Activated T-cell treated with anti-CD3 and anti-CD28 coated beads, Interleukin-2, amount 50 U/mL, for 4 hours (primary cell): Measurements from ENCODE around the gene DCTD. TPM values are rescaled to one million over a fixed set of nuclear protein-coding genes. Genes with fewer than 3 reads are reported as not detected.

ENCODE experiments used
- ATAC-seq, 2 donors: fragments of 200-7000 bp; cut with Tn5 transposase; one replicate each; pipeline ENCODE4 v1.10.0; 2021
- DNase-seq: peaks from one replicate; pipeline ENCODE4 v3.0.0-alpha.2; 2020
- H3K27me3 Mint-ChIP-seq: one replicate; pipeline ENCODE4 v1.8.0; 2021; ENCODE audit warnings: low read depth, mixed read lengths
- H3K36me3 Mint-ChIP-seq: one replicate; pipeline ENCODE4 v1.8.0; 2022; ENCODE audit warnings: mixed read lengths; ENCODE audit not compliant: insufficient read depth
- H3K4me1 Mint-ChIP-seq: one replicate; pipeline ENCODE4 v1.8.0; 2021; ENCODE audit warnings: low read depth, mixed read lengths
- H3K4me3 Mint-ChIP-seq: one replicate; pipeline ENCODE4 v1.8.0; 2021; ENCODE audit warnings: mild to moderate bottlenecking, moderate library complexity, mixed read lengths
- H3K9me3 Mint-ChIP-seq: one replicate; pipeline ENCODE4 v1.8.0; 2021; ENCODE audit warnings: mixed read lengths
- total RNA-seq, 3 donors: library from RNA; stranded (reverse); gene quantifications; one replicate each; pipeline ENCODE4 v1.2.1, GENCODE V29; 2021

Gene DCTD
- total RNA-seq, result 100 to 1,000 TPM; 138 to 147 (median 145) TPM

- DNase-seq (peak; percentile 75), ATAC-seq (peak; percentile 78 to 81)
- peak within 1 kb of the TSS; percentile 87 for H3K4me3 Mint-ChIP-seq
- no peaks in the 10 kb centered on the region for H3K9me3 Mint-ChIP-seq
- H3K36me3 Mint-ChIP-seq, result peaks cover 18% of the 10 kb centered on the region
- H3K27me3 Mint-ChIP-seq, result no peaks in the 10 kb centered on the region
- peaks cover 48% of the 10 kb centered on the region for H3K4me1 Mint-ChIP-seq
Observed at GRCh38 chr4:182917182-182918043, at the start of gene DCTD. TSS of gene DCTD (minus strand) at chr4:182917386. CDS start at chr4:182915568, 1,818 bp downstream.

GRCh38 chr4:182960746-182961145 lies 43.6 kb upstream of the DCTD start:
- Mint-ChIP-seq H3K4me3 (no peak overlapping the region), H3K36me3 (no peaks in the 10 kb centered on the region), H3K4me1 (no peaks in the 10 kb centered on the region), H3K27me3 (peaks cover 12% of the 10 kb centered on the region), H3K9me3 (no peaks in the 10 kb centered on the region)
- DNase-seq (no peak), ATAC-seq (no peak)

- Mint-ChIP-seq H3K9me3 (no peaks in the 10 kb centered on the region), H3K4me1 (no peaks in the 10 kb centered on the region), H3K4me3 (no peak overlapping the region), H3K27me3 (peaks cover 9% of the 10 kb centered on the region), H3K36me3 (no peaks in the 10 kb centered on the region)
- DNase-seq (no peak), ATAC-seq (no peak)
Observed at GRCh38 chr4:182960228-182960627, 43.0 kb upstream of the DCTD start.

GRCh38 chr4:182955411-182955810 lies 38.2 kb upstream of the DCTD start:
- no peak for ATAC-seq
- Mint-ChIP-seq H3K36me3 (no peaks in the 10 kb centered on the region), H3K4me1 (no peaks in the 10 kb centered on the region), H3K4me3 (no peak overlapping the region), H3K9me3 (no peaks in the 10 kb centered on the region), H3K27me3 (peaks cover 3% of the 10 kb centered on the region)
- DNase-seq, result no peak

GRCh38 chr4:182944484-182945213 lies 27.5 kb upstream of the DCTD start:
- Mint-ChIP-seq H3K9me3 (no peaks in the 10 kb centered on the region), H3K4me3 (no peak overlapping the region), H3K4me1 (no peaks in the 10 kb centered on the region), H3K27me3 (peaks cover 15% of the 10 kb centered on the region), H3K36me3 (no peaks in the 10 kb centered on the region)
- DNase-seq, result no peak
- no peak for ATAC-seq

GRCh38 chr4:182939680-182940079 lies 22.5 kb upstream of the DCTD start:
- ATAC-seq (no peak), DNase-seq (no peak)
- peaks cover 9% of the 10 kb centered on the region for H3K27me3 Mint-ChIP-seq
- peaks cover 2% of the 10 kb centered on the region for H3K4me1 Mint-ChIP-seq
- H3K36me3 Mint-ChIP-seq, result no peaks in the 10 kb centered on the region
- no peak overlapping the region for H3K4me3 Mint-ChIP-seq
- H3K9me3 Mint-ChIP-seq, result no peaks in the 10 kb centered on the region

GRCh38 chr4:182938205-182938645 lies 21.0 kb upstream of the DCTD start:
- no peak overlapping the region for H3K4me3 Mint-ChIP-seq

GRCh38 chr4:182937268-182938204 lies 20.4 kb upstream of the DCTD start:
- Mint-ChIP-seq H3K4me3 (no peak overlapping the region), H3K27me3 (peaks cover 10% of the 10 kb centered on the region), H3K4me1 (peaks cover 2% of the 10 kb centered on the region), H3K9me3 (no peaks in the 10 kb centered on the region), H3K36me3 (no peaks in the 10 kb centered on the region)
- DNase-seq (no peak), ATAC-seq (peak in 1 of 2 donors; percentile 26)

More at GRCh38 chr4:182938205-182938645, 21.0 kb upstream of the DCTD start:
- H3K36me3 Mint-ChIP-seq, result no peaks in the 10 kb centered on the region
- ATAC-seq (peak; percentile 94 to 97), DNase-seq (peak; percentile 55)
- H3K9me3 Mint-ChIP-seq, result no peaks in the 10 kb centered on the region
- peaks cover 2% of the 10 kb centered on the region for H3K4me1 Mint-ChIP-seq
- H3K27me3 Mint-ChIP-seq, result peaks cover 14% of the 10 kb centered on the region

GRCh38 chr4:182932651-182933050 lies 15.5 kb upstream of the DCTD start:
- Mint-ChIP-seq H3K36me3 (no peaks in the 10 kb centered on the region), H3K4me1 (no peaks in the 10 kb centered on the region), H3K9me3 (no peaks in the 10 kb centered on the region), H3K4me3 (no peak overlapping the region), H3K27me3 (peaks cover 12% of the 10 kb centered on the region)
- ATAC-seq, result no peak
- DNase-seq, result no peak

- H3K4me3 Mint-ChIP-seq, result no peak overlapping the region
- peaks cover 11% of the 10 kb centered on the region for H3K27me3 Mint-ChIP-seq
- H3K9me3 Mint-ChIP-seq, result no peaks in the 10 kb centered on the region
- H3K36me3 Mint-ChIP-seq, result no peaks in the 10 kb centered on the region
- DNase-seq, result no peak
- H3K4me1 Mint-ChIP-seq, result no peaks in the 10 kb centered on the region
- no peak for ATAC-seq
Observed at GRCh38 chr4:182931691-182932345, 14.6 kb upstream of the DCTD start.

- peaks cover 10% of the 10 kb centered on the region for H3K27me3 Mint-ChIP-seq
- H3K4me3 Mint-ChIP-seq, result no peak overlapping the region
- no peaks in the 10 kb centered on the region for H3K4me1 Mint-ChIP-seq
- no peaks in the 10 kb centered on the region for H3K36me3 Mint-ChIP-seq
- no peaks in the 10 kb centered on the region for H3K9me3 Mint-ChIP-seq
- DNase-seq, result no peak
- no peak for ATAC-seq
Observed at GRCh38 chr4:182930889-182931288, 13.7 kb upstream of the DCTD start.

GRCh38 chr4:182929296-182929695 lies 12.1 kb upstream of the DCTD start:
- peaks cover 10% of the 10 kb centered on the region for H3K27me3 Mint-ChIP-seq
- no peaks in the 10 kb centered on the region for H3K9me3 Mint-ChIP-seq
- ATAC-seq, result no peak
- H3K4me3 Mint-ChIP-seq, result no peak overlapping the region
- no peaks in the 10 kb centered on the region for H3K4me1 Mint-ChIP-seq
- no peaks in the 10 kb centered on the region for H3K36me3 Mint-ChIP-seq
- no peak for DNase-seq

GRCh38 chr4:182928061-182928460 lies 10.9 kb upstream of the DCTD start:
- H3K4me3 Mint-ChIP-seq, result no peak overlapping the region
- no peaks in the 10 kb centered on the region for H3K4me1 Mint-ChIP-seq
- peaks cover 4% of the 10 kb centered on the region for H3K27me3 Mint-ChIP-seq
- H3K9me3 Mint-ChIP-seq, result no peaks in the 10 kb centered on the region
- DNase-seq (no peak), ATAC-seq (no peak)
- no peaks in the 10 kb centered on the region for H3K36me3 Mint-ChIP-seq
